NB4 (cell line): ENCODE measurements around the gene USF3.

Experiments used
- DNase-seq: peaks from one replicate; pipeline ENCODE4 v3.0.0; 2010; ENCODE audit warnings: low read depth
- H3K4me3 ChIP-seq: one replicate; pipeline ENCODE4 v1.5.1; 2011; ENCODE audit warnings: mild to moderate bottlenecking, low read depth, low read length, moderate library complexity
- MYC ChIP-seq: IDR thresholded peaks from 2 replicates; pipeline ENCODE4 v1.6.1; 2011; ENCODE audit warnings: low read depth, low read length
- POLR2A ChIP-seq: IDR thresholded peaks from 2 replicates; pipeline ENCODE4 v1.6.1; 2011; ENCODE audit warnings: mild to moderate bottlenecking; ENCODE audit not compliant: insufficient read length; ENCODE audit errors: extremely low read depth
- TF ChIP-seq, protein P1 (sequence below): IDR thresholded peaks from 2 replicates; pipeline ENCODE4 v1.6.1; 2011; ENCODE audit warnings: low read depth, low read length
- TF ChIP-seq, protein P2 (sequence below): IDR thresholded peaks from one replicate; pipeline ENCODE4 v1.5.1; 2012; ENCODE audit warnings: low read depth, low read length

Gene USF3

DNA sequence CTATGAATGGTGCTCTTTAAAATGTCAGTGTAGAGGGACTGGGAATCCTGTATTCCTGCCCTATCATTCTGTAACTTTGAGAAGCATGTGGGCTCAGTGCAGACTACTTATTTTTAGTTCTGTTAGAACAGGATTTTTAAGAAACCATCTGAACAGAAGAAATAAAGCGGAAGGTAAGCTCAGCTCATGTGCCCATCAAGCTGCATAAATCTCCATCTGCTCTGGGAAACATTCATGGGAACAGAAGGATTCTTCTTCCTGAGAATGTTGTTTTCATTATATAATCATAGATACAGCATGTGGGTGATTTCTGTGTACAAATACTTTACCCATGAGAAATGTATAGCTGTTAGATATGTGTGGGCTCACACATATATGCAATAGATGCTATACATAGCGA, 94.2 kb downstream of the USF3 start:
- no peak for TF ChIP-seq MYC
- TF ChIP-seq, protein P1, sequence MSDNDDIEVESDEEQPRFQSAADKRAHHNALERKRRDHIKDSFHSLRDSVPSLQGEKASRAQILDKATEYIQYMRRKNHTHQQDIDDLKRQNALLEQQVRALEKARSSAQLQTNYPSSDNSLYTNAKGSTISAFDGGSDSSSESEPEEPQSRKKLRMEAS: no peak
- TF ChIP-seq, protein P2, sequence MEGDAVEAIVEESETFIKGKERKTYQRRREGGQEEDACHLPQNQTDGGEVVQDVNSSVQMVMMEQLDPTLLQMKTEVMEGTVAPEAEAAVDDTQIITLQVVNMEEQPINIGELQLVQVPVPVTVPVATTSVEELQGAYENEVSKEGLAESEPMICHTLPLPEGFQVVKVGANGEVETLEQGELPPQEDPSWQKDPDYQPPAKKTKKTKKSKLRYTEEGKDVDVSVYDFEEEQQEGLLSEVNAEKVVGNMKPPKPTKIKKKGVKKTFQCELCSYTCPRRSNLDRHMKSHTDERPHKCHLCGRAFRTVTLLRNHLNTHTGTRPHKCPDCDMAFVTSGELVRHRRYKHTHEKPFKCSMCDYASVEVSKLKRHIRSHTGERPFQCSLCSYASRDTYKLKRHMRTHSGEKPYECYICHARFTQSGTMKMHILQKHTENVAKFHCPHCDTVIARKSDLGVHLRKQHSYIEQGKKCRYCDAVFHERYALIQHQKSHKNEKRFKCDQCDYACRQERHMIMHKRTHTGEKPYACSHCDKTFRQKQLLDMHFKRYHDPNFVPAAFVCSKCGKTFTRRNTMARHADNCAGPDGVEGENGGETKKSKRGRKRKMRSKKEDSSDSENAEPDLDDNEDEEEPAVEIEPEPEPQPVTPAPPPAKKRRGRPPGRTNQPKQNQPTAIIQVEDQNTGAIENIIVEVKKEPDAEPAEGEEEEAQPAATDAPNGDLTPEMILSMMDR: no peak
- TF ChIP-seq POLR2A: no peak
- H3K4me3 ChIP-seq: no peak overlapping the region
- DNase-seq: no peak

DNA sequence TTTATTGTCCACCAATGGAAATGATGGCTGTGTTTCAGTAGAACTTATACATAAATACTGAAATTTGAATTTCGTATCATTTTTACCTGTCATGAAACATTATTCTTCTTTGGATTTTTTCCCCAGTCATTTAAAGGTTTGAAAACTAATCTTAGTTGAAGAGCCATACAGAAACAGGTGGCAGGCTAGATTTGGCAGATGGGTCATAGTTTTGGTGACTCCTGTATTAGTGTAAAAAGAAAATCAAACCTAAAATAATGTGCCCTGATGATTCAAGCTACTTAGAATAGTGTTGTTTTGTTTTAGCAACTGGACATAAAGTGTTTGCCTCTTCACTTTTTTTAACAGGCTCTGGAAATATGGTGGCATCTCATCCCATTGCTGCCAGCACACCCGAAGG, 95.2 kb downstream of the USF3 start:
- H3K4me3 ChIP-seq: no peak overlapping the region
- TF ChIP-seq MYC (no peak), POLR2A (no peak)
- TF ChIP-seq, protein P1: no peak
- TF ChIP-seq, protein P2: no peak
- DNase-seq: no peak

- no peak for DNase-seq
- no peak overlapping the region for H3K4me3 ChIP-seq
- TF ChIP-seq POLR2A: no peak
Observed at GRCh38 chr3:113600418-113601182, 95.8 kb downstream of the USF3 start.
